HG02642 (cell line): ENCODE data around the gene PADI2.

Experiments
- ATAC-seq: cut with Tn5 transposase; IDR thresholded peaks from one replicate; pipeline ENCODE4 v1.9.1; 2021; ENCODE audit warnings: mild to moderate bottlenecking; ENCODE audit not compliant: unreplicated experiment, poor library complexity

Gene PADI2

DNA sequence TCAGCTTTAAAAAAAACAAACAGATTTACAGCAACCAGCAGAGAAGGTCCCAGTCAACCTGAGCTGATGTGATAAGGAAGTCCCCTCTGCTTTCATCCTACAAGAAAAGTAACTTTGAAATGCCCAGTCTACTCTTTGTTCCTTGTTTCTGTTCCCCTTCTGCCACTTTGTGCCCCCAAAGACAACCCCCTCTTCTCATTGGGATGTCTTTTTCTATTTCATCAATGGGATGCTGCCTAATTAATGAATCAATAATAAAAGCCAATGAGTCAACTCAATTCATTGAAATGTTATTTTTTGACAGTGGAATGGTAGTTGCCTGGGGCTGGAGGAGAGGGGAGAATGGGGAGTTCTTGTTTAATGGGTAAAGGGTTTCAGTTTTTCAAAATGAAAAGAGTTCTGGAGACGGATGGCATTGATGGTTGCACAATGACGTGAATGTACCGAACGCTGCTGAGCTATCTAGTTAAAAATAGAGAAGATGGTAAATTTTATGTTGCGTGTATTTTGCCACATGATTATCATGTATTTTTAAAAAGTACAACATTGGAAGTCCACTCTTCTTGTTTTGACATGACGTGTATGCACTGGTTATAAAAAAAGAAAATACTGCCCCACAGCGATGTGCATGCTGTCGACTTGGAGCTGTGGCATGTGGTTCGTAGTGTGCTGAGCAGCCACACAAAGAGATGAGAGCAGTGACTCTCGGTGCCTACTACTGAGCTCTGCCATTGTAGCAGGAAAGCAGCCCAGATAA, 22.4 kb upstream of the PADI2 start:
- ATAC-seq, result no peak

GRCh38 chr1:17140279-17140678, 21.0 kb upstream of the PADI2 start:
- ATAC-seq, result no peak

- ATAC-seq, result no peak
These were observed 20.4 kb upstream of the PADI2 start for GRCh38 chr1:17139637-17140036.

GRCh38 chr1:17137441-17137840, 18.2 kb upstream of the PADI2 start:
- ATAC-seq, result no peak

- no peak for ATAC-seq
These were observed 17.7 kb upstream of the PADI2 start for GRCh38 chr1:17136936-17137335.

DNA sequence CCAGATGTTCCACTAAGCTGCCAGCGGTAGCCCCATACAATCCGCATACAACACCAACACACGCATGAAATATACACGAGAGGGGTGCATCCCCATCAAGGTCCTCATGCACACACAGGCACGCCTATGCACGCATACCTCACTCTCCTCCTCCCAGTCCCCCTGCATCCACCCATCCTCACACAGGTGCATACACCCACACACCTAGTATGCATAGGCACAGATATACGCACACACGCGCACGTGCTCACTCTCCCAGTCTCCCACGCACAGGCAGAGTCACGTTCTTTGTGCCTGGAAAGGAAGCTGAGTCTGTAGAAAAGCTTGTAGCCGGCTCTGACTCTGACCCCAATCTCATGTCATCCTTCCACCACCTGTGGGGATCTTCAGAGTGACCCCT, 16.9 kb upstream of the PADI2 start:
- ATAC-seq, result no peak

- no peak for ATAC-seq
These were observed 16.3 kb upstream of the PADI2 start for GRCh38 chr1:17135530-17135929.

- no peak for ATAC-seq
These were observed 15.5 kb upstream of the PADI2 start for GRCh38 chr1:17134724-17135123.

- no peak for ATAC-seq
These were observed 14.8 kb upstream of the PADI2 start for GRCh38 chr1:17134034-17134433.

DNA sequence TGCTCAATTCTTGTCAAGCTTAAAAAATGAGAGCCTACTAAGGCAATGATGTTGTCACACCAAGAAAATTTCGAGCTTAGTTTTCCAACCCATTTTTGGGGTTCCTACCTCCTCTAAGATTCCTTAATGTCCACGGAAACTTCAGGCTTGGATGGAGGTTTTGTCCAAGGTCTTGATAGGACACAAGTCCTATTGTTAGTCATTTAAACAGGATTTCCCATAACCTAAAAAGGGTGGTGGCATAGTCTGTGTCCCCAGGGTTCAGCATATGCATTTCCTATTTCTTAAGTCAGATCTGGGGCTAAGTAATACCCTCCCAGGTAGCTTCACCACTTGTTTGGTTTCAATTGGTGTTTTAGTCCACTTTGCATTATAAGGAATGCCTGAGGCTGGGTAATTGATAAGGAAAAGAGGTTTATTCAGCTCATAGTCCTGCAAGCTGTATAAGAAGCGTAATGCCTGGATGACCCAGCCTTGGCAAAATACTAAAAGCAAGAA, 10.9 kb upstream of the PADI2 start:
- no peak for ATAC-seq

- ATAC-seq, result no peak
These were observed 9.1 kb upstream of the PADI2 start for GRCh38 chr1:17128361-17128760.

DNA sequence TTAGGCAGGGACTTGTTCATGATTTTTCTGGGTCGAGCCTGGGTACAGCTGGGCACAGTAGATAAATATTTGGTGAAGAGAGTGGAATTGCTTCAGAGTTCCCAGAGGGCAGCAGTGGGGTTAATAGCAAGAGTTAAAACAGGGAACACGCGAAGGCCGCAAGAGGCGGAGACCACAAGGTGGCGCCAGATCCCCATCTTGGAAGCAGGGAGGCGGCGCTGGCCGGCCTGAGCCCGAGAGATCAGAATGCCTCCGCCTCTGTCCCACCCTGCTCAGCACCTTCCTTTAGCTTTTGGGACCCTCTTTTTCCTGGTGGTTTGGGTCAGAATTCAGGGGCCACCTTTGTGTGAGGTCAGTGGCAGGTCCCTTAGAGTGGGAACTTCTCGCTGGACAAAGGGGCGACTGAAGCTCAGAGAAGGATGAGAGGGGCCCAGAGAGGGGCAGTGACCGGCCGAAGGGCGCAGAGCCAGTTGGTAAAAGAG, 6.5 kb upstream of the PADI2 start:
- ATAC-seq, result no peak

GRCh38 chr1:17123196-17124045, 4.2 kb upstream of the PADI2 start:
- no peak for ATAC-seq

- ATAC-seq, result no peak
These were observed 3.4 kb upstream of the PADI2 start for GRCh38 chr1:17122521-17123164.

DNA sequence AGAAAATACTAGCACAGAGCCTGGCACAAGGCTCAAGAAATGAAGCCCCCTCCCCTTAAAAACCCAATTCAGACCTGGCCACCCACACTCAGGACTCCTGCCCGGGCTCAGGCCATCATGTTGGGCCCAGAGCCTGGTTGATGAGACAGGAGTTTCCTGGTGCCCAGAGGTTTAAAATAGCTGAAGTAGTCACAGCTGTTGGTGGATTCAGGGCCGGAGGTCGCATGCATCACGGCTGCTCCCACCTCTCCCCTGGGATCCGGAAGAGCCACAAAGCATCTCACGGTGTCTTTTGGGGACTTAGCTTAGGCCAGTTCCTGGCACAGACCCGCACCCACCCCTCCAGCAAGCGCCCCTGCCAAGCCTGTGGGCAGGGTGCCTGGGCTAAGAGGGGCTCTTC, 2.6 kb upstream of the PADI2 start:
- ATAC-seq, result no peak

- no peak for ATAC-seq
These were observed 1.9 kb upstream of the PADI2 start for GRCh38 chr1:17120962-17121837.

GRCh38 chr1:17120481-17120877, 1.2 kb upstream of the PADI2 start:
- ATAC-seq, result no peak

DNA sequence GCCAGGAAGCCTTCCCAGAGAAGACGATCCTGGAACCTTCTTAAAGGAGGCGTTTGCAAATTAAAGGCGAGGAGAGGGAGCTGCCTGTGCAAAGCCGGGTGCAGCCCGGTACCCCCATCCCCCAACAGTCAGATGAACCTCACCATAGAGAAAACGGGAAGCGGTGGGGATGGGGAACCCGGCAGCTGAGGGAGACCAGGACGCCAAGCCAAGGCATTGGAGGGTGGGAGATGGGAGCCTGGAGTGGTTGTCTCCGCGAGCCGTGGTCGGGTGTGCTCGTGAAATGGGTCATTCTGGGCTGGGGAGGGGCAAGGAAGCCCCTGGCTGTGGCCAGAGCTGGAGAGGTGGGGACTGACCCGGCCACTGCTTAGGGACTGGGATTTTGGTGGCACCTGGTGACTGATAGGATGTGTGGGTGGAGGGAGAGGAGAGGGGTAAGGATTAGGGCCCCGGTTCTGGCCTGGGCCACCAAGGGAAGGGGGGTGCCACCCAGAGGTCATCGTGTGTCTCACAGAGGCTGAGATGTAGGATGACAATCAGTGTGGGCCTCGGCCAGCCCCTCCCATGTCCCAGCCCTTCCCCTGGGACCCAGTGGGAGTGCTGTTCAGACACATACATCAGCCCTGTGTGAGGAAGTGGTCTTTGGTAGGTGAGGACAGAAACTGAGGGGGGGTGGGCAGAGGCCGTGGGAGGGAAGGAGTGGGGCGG, 676 bp upstream of the PADI2 start:
- ATAC-seq, result no peak

GRCh38 chr1:17118706-17119075, 560 bp downstream of the PADI2 start:
- ATAC-seq, result no peak
